ENCODE measurements around the gene TRIM8.

The TRIM8 gene

DNA sequence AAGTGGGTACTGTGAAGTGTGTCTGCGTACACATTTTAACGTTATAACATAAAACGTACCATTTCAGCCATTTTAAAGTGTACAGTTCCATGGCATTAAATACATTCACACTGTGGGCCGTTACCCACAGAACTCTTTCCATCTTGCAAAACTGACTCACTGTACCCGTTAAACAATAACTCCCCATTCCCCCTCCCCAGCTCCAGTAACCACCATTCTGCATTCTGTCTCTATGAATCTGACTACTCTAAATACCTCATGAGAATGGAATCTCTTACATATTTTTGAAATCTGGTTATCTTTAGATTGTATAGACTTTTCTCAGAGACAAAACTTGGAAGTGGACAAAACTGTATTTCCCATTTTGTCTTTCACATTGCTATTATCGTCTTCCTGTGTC lies 60.6 kb downstream of the TRIM8 start:
- no peak for DNase-seq

DNA sequence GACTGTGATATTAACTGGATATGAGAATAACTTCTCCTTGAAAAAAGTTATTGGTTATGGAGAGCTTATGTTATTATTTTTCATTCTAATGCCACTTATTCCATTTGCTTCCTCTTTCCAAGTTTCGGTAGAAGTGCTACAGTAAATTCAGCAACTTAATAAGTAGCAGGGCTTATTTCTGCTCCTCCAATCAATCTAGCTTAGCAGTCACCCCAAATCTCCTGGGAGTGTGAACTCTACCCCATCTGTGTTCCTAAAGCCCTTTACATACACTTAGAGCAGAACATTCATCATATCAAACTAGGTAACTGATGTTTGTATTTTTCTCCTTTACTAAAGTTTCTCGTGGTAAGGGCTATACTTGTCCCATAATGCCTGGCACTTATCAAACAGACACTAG lies 61.3 kb downstream of the TRIM8 start:
- no peak for DNase-seq

All from activated CD4-positive, alpha-beta T cell treated with anti-CD3 and anti-CD28 coated beads for 1 hour (primary cell).